NCI-H2196 treated with DMSO at 0.1 percent for 48 hours (cell line): ENCODE measurements around the gene ZMYND11.
"Not testable (repeated sequence)": the region's sequence is repeated elsewhere in the genome, so short reads cannot be mapped to it uniquely, and the experiment has no call there.

Experiments used
- DNase-seq: peaks from one replicate; lab custom pipeline; 2025; ENCODE audit not compliant: unreplicated experiment; lab: John Stamatoyannopoulos, UW

Gene ZMYND11

GRCh38 chr10:241966-242643, 106.8 kb downstream of the ZMYND11 start:
- no peak for DNase-seq

GRCh38 chr10:244227-244626, 109.0 kb downstream of the ZMYND11 start:
- no peak for DNase-seq

GRCh38 chr10:246431-246830, 111.2 kb downstream of the ZMYND11 start:
- DNase-seq = no peak

- no peak for DNase-seq
Observed at GRCh38 chr10:247480-247879, 112.2 kb downstream of the ZMYND11 start.

- no peak for DNase-seq
Observed at GRCh38 chr10:248307-248706, 113.1 kb downstream of the ZMYND11 start.

GRCh38 chr10:251982-252582, 116.8 kb downstream of the ZMYND11 start:
- no peak for DNase-seq

GRCh38 chr10:260819-261429, 125.7 kb downstream of the ZMYND11 start:
- no peak for DNase-seq

- not testable (repeated sequence) for DNase-seq
Observed at GRCh38 chr10:264160-265073, 129.2 kb downstream of the ZMYND11 start.

GRCh38 chr10:265074-265440, 129.8 kb downstream of the ZMYND11 start:
- DNase-seq = not testable (repeated sequence)

GRCh38 chr10:265816-266588, 130.7 kb downstream of the ZMYND11 start:
- not testable (repeated sequence) for DNase-seq

- DNase-seq = no peak
Observed at GRCh38 chr10:266974-267425, 131.7 kb downstream of the ZMYND11 start.

GRCh38 chr10:267705-268104, 132.4 kb downstream of the ZMYND11 start:
- DNase-seq = no peak

GRCh38 chr10:269440-270074, 134.3 kb downstream of the ZMYND11 start:
- DNase-seq = no peak

- DNase-seq = no peak
Observed at GRCh38 chr10:271201-271600, 135.9 kb downstream of the ZMYND11 start.

- DNase-seq = no peak
Observed at GRCh38 chr10:271722-272121, 136.5 kb downstream of the ZMYND11 start.

- DNase-seq = no peak
Observed at GRCh38 chr10:273088-273487, 137.8 kb downstream of the ZMYND11 start.

GRCh38 chr10:274866-275265, 139.6 kb downstream of the ZMYND11 start:
- no peak for DNase-seq

- DNase-seq = no peak
Observed at GRCh38 chr10:275680-276079, 140.4 kb downstream of the ZMYND11 start.

- no peak for DNase-seq
Observed at GRCh38 chr10:277963-278362, 142.7 kb downstream of the ZMYND11 start.

GRCh38 chr10:278707-279106, 143.5 kb downstream of the ZMYND11 start:
- DNase-seq = no peak
